ENCODE results near the gene PTPRN.
"Not testable (repeated sequence)": the region's sequence is repeated elsewhere in the genome, so short reads cannot be mapped to it uniquely, and the experiment has no call there.

The PTPRN gene

GRCh38 chr2:219309278-219309677 is at the start of gene PTPRN:
Gene PTPRN (minus strand): TSS chr2:219309401. CDS start chr2:219309332, 69 bp downstream.
- DNase-seq = no peak

DNA sequence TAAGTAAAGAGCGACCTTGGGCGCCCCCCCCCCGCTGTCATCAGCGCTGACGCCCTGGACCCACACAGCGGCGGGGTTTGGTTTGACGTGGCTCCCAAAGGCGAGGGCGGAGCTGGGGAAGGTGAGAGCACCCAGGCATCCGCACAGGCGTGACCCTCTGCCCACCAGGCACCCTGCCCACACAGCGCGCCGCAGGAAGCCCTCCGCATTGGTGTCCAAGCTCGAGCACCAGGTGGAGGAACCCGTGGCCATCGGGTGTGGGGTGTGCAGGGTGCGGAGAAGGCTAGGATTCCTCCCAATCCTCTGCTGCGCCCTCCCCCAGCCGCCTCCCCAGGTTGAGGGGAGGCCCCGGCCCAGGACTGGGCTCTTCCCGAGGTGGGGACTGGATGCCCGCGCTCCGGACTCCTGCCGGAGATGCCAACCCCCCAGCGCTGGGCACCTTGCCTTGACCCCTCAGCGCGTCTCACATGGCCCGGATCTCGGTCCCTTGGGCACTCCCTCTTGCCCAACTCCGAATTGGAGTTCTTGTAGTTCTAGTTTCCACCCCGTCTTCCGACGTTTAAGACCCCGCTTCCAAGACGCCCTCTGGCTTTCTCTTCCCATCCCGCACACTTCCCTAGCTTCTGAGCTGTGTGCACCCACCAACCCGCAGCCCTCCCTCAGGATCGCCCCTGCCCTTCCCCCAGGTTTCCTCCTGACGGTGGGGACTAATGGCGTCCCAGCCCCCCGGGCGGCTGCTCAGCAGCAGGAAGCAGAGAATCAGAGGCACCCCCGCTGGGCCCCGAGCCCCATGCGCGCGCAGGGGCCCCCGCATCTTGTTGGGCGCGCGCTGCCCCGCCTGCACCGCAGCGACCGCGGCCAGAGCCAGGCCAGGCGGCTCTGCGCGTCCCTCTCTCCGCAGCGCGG is 49.2 kb upstream of the PTPRN start:
- DNase-seq = no peak

- DNase-seq = no peak
Measured at GRCh38 chr2:219356834-219357233, 47.6 kb upstream of the PTPRN start.

DNA sequence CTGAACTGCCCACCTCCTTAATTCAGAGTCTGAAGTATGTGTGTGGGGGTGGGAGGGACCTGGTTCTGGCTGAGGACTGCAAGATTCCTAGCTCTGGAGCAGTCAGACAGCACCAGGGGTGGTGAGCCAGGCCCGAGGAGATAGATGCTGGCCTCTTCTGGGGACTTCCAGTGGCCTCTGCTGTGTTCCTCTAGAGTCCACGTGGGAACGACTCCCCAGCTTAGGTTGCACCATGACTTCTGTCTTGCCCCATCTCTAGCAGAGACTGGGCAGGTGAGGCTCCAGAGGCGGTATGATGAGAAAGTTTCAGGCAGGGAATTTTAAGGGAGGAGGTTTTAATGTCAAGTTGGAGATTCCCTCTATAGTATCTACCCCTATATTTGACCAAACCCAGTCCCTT is 45.4 kb upstream of the PTPRN start:
- DNase-seq = no peak

GRCh38 chr2:219353129-219353528 is 43.9 kb upstream of the PTPRN start:
- no peak for DNase-seq

DNA sequence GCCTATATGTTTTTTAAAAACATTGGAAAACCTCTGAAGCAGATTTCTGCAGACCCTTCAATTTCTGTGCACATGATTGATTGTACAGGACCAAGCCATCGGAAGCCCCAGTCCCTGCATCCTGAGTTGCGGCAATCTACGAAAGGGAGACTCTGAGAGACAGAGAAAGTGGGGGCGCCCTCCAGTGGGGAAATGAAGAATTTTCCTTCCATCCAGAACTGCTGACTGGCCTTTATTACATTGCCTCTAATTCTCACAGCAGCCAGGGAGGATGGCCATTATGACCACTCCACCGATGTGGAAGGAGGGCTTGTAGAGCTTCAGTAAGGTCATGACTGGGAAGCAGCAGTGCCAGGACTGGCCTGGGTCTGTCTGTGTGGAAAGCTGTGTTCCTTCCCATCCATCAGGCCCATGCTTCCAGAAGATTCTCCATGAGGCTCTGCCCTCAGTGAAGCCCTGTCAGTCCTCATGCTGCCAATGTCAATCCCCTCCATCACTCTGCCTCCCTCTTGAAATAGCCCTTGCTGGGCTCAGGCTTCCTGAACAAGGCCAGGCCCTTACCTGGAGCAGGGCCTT is 43.3 kb upstream of the PTPRN start:
- peak; percentile 44 for DNase-seq

DNA sequence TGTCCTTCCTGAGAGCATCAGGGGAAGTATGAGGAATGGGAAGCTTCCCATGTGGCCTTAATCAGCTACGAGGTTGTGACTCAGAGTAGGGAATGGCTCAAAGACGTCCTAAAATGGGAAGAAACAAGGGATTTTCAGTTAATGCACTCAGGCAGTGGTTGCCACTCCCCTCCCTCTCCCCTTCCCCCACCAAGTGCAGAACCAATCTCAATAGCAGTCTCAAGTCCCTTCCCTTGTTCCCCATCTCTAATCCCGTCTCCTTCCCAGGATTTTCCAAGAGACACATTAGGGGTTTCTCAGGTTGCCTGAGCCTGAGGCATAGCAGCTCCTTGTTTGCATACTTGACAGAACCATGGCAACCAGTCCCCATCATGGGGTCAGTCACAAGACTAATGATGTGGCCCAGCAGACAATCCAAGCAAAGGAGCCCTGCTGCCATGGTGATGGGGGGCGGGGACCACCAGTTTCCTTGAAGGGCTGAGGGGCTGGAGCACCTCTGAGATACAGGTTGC is 41.6 kb upstream of the PTPRN start:
- no peak for DNase-seq

- no peak for DNase-seq
Measured at GRCh38 chr2:219350215-219350614, 41.0 kb upstream of the PTPRN start.

GRCh38 chr2:219344751-219345430 is 35.7 kb upstream of the PTPRN start:
- no peak for DNase-seq

DNA sequence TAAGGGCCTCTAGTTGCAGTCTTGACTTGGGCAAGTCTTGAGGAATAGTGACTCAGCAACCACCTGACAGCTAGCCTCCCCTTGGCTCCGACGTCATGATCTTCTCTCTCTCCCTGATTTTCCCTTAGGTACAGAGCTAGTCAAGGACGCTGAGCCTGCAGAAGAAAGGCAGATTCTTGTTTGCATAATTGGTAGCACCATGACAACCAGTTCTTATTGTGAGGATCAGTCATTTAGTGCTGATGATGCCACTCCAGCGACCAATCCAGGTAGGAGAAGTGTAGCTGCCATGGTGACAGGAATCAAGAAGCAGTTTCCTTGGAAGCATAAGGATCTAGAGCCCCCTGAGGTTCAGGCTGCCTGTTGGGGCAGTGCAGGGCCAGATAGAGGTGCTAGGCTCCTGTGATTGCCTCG is 26.2 kb upstream of the PTPRN start:
- DNase-seq = no peak

DNA sequence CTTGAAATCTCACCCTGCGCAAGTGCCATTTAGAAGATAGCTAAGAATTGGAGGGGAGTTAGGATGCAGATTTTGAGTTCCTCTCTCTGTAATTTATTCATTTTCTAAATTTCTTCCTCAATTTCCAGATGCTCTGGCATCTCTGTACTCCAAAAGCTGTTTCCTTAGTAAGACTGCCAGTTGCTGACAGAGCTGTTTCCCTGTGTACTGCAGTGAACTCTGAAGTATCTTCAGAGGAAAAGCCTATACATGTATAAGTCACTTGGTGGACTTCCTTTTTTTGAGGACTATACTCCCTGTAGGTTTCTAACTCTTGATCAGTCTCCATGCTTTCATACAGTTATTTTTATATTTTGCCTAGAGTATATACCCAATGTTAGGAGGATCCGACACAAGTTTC is 24.9 kb upstream of the PTPRN start:
- no peak for DNase-seq

- no peak for DNase-seq
Measured at GRCh38 chr2:219332542-219332941, 23.3 kb upstream of the PTPRN start, which contains the start of gene RESP18. Gene RESP18 (minus strand): TSS chr2:219332744.

DNA sequence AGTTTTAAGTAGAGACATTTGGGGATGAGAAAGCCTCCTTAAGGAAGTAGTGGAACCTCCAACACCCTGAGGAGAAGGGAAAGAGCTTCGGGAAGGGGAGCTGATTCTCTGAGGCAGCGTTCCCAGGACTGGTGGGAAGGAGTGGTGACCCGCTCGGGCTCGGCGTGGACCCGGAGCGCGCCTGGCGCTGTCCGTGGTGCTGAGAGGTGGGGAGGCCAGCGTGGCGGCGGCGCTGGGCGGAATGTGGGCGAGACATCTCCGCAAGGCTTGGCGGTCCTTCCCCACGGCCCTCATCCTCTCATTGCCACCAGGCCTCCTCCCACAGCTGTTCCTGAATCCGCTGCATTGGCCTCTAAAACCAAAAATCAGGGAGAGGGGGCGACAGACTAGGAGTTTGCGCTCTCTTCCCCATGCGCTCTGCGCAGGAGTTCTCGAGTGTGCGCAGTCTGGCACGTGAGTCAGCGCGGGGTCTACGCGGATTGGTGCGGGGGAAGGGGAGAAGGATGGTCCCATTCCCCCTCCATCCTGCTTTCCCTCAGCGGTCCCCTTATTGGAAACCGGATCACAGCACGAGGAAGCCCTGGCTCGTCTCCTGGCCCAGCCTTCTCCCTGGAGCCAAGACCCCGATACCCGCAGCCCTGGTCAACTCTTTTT is 22.5 kb upstream of the PTPRN start:
- DNase-seq = no peak

- no peak for DNase-seq
Measured at GRCh38 chr2:219327719-219328118, 18.5 kb upstream of the PTPRN start.

GRCh38 chr2:219325657-219326315 is 16.6 kb upstream of the PTPRN start:
- no peak for DNase-seq

- no peak for DNase-seq
Measured at GRCh38 chr2:219325136-219325535, 15.9 kb upstream of the PTPRN start.

GRCh38 chr2:219323434-219323833 is 14.2 kb upstream of the PTPRN start:
- no peak for DNase-seq

GRCh38 chr2:219314804-219315468 is 5.7 kb upstream of the PTPRN start:
- DNase-seq = no peak

DNA sequence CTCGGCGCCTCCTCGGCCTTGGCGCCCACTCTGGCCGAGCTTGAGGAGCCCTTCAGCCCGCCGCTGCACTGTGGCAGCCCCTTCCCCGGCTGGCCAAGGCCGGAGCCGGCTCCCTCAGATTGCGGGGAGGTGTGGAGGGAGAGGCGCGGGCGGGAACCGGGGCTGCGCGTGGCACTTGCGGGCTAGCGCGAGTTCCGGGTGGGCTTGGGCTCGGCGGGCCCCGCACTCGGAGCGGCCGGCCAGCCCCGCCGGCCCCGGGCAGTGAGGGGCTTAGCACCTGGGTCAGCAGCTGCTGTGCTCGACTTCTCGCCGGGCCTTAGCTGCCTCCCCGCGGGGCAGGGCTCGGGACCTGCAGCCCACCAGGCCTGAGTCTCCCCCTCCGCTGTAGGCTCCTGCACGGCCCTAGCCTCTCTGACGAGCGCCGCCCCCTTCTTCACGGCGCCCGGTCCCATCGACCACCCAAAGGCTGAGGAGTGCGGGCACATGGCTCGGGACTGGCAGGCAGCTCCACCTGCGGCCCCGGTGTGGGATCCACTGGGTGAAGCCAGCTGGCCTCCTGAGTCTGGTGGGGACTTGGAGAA is 3.6 kb upstream of the PTPRN start:
- DNase-seq = not testable (repeated sequence)

DNA sequence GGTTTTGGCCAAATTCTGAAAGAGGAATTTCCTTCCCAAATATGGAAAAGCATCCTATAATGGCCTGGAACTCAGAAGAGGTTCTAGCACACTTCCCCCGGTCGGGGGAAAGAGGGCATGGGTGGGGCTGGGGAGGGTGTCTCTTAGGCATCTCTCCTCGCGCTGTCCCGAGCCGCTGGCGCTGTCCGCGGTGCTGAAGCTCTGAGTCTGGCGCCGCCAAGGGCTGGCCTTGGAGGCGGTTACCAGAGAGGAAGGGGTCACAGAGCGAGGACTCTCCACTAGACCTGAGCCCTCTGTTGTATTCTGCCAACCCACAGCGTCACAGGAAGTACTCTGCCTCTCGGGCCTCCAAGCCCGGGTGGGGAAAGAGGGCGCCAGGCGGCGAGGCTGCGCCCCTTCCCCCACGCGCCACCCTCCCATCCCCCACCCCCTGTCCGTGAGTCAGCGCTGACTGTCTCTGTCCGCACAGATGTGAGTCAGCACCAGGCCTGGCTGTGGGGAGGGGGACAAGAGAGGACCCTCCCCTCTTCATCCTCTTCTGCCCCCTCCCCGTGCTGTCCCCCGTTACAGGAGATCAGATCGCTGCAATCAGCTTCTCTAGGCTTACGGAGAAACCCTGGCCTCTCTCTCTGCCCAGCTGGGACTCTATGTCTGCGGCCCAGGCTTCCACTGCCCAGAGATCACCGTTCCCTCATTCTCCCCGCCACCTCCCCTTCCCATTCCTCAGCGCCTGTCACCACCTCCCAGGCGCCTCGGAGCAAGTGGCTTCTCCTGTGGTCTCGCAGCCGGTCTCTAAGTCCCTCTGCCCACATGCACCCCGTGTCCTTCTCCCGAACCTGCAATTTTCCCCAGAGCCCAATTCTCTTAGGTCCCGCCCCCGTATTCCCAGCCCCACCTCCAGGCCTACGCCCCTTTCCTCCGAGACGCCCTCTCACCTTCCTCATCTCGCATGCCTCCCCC is 779 bp downstream of the PTPRN start:
- DNase-seq = peak; percentile 53

All from stimulated activated naive CD4-positive, alpha-beta T cell treated with Interleukin-2 at 50 U/mL for 16 hours (primary cell).